MM.1S (cell line): ENCODE measurements around the gene CTRL.
"Not testable (repeated sequence)": the region's sequence is repeated elsewhere in the genome, so short reads cannot be mapped to it uniquely, and the experiment has no call there.

ENCODE experiments used
- DNase-seq: peaks from one replicate; pipeline ENCODE4 v3.0.0-alpha.2; 2015
- H2AFZ ChIP-seq: fragments of 300-600 bp; sonication (generic); 2 replicates; pipeline ENCODE4 v1.6.0; 2016; ENCODE audit warnings: antibody characterized with exemption, low read length
- H3F3A ChIP-seq: fragments of 300-600 bp; sonication (generic); 2 replicates; pipeline ENCODE4 v1.6.1; 2016; ENCODE audit warnings: mild to moderate bottlenecking, antibody characterized with exemption, low read length, moderate library complexity, mixed read lengths; ENCODE audit not compliant: insufficient read depth
- H3K27ac ChIP-seq: fragments of 300-600 bp; sonication (generic); 2 replicates; pipeline ENCODE4 v1.5.1; 2016; ENCODE audit warnings: mild to moderate bottlenecking, low read length
- H3K27me3 ChIP-seq: fragments of 300-600 bp; sonication (generic); replicated peaks from 2 replicates; pipeline ENCODE4 v1.6.0; 2016; ENCODE audit warnings: low read length; ENCODE audit not compliant: insufficient read depth
- H3K36me3 ChIP-seq: fragments of 300-600 bp; sonication (generic); replicated peaks from 2 replicates; pipeline ENCODE4 v1.6.1; 2016; ENCODE audit warnings: mild to moderate bottlenecking, low read length, mixed read lengths; ENCODE audit not compliant: insufficient read depth
- H3K4me1 ChIP-seq: fragments of 300-600 bp; sonication (generic); 2 replicates; pipeline ENCODE4 v1.6.1; 2016; ENCODE audit warnings: low read length, mixed read lengths
- H3K4me2 ChIP-seq: fragments of 300-600 bp; sonication (generic); 2 replicates; pipeline ENCODE4 v1.6.0; 2016; ENCODE audit warnings: low read depth, low read length
- H3K4me3 ChIP-seq: fragments of 300-600 bp; sonication (generic); 2 replicates; pipeline ENCODE4 v1.5.1; 2016; ENCODE audit warnings: low read length, mixed read lengths
- H3K79me2 ChIP-seq: fragments of 300-600 bp; sonication (generic); 2 replicates; pipeline ENCODE4 v1.6.1; 2016; ENCODE audit warnings: mixed run types, low read length, mixed read lengths
- H3K9ac ChIP-seq: fragments of 300-600 bp; sonication (generic); 2 replicates; pipeline ENCODE4 v1.6.1; 2016; ENCODE audit warnings: low read length, mixed read lengths
- H3K9me2 ChIP-seq: fragments of 300-600 bp; sonication (generic); replicated peaks from 2 replicates; pipeline ENCODE4 v1.6.1; 2016; ENCODE audit warnings: mild to moderate bottlenecking, low read length, mixed read lengths; ENCODE audit not compliant: insufficient read depth
- H3K9me3 ChIP-seq: fragments of 300-600 bp; sonication (generic); replicated peaks from 2 replicates; pipeline ENCODE4 v1.6.1; 2016; ENCODE audit warnings: mild to moderate bottlenecking, low read length, mixed read lengths; ENCODE audit not compliant: insufficient read depth
- H4K20me1 ChIP-seq: fragments of 300-600 bp; sonication (generic); 2 replicates; pipeline ENCODE4 v1.6.1; 2016; ENCODE audit warnings: mild to moderate bottlenecking, low read length, moderate library complexity, mixed read lengths; ENCODE audit not compliant: insufficient read depth
- EZH2 ChIP-seq: fragments of 300-600 bp; sonication (generic); optimal IDR thresholded peaks from 2 replicates; pipeline ENCODE3; 2017; ENCODE audit warnings: low read depth, mild to moderate bottlenecking, antibody characterized with exemption, low read length, mixed read lengths
- EZH2phosphoT487 ChIP-seq: fragments of 300-600 bp; sonication (generic); IDR thresholded peaks from 2 replicates; pipeline ENCODE4 v1.6.1; 2018; ENCODE audit warnings: antibody characterized with exemption, low read length
- TF ChIP-seq, protein P1 (sequence below): fragments of 300-600 bp; sonication (generic); IDR thresholded peaks from 2 replicates; pipeline ENCODE4 v1.5.1; 2016; ENCODE audit warnings: antibody characterized with exemption, low read length, mixed read lengths

CTRL gene

DNA sequence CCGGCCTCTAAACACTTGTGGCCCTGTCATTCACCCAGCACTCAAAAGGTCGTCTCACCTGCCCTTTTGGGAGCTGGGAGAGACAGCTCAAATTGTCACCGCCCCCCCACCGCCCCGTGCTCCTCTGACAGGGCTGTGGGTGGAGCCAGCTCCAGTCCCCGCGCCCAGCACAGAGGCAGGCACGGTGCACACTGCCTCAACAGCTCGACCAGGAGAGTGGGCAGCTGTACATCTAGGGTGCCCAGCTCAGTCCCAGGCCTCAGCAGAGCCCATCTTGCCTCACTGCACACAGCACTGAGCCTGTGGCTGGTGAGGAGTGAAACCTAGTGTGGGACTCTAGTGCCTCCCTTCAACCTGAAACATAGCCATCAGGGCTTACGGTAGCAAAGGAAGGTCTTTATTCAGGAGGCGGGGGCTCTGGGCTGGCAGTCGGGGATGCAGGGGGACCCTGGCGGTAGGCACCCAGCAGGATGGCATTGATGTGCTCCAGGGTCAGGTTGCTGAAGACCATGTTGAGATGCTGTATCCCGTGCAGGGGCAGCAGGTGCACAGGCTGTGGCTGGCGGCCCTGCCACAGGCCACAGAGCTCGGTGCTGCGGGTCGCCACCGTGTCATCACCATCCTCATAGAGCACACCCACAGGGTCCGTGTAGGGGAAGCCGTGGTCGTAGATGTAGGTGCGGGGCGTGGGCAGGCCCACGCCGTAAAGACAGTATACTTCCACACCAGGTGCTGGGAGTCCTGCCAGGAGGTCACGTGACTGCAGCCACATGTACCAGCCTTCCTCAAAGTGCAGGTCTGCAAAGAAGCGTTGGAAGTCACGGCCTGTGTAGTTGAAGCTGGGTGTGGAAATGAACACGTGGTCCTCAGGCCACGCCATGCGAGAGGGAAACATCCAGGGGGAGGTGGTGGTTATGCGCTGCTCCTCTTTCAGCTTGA, 8.1 kb upstream of the CTRL start:
- Histone ChIP-seq H3K27me3 (no peaks in the 10 kb centered on the region), H3F3A (peaks cover 17% of the 10 kb centered on the region), H3K36me3 (no peaks in the 10 kb centered on the region; the same call in 1 of the 2 replicates), H3K4me3 (no peak overlapping the region), H3K4me2 (no peak overlapping the region), H3K4me1 (peaks cover 13% of the 10 kb centered on the region), H3K79me2 (peaks cover 22% of the 10 kb centered on the region), H3K9me3 (no peaks in the 10 kb centered on the region), H3K9me2 (no peaks in the 10 kb centered on the region), H3K9ac (no peak overlapping the region), H3K27ac (no peak overlapping the region), H2AFZ (no peak overlapping the region), H4K20me1 (no peaks in the 10 kb centered on the region)
- TF ChIP-seq EZH2 (no peak), EZH2phosphoT487 (no peak)
- TF ChIP-seq, protein P1, sequence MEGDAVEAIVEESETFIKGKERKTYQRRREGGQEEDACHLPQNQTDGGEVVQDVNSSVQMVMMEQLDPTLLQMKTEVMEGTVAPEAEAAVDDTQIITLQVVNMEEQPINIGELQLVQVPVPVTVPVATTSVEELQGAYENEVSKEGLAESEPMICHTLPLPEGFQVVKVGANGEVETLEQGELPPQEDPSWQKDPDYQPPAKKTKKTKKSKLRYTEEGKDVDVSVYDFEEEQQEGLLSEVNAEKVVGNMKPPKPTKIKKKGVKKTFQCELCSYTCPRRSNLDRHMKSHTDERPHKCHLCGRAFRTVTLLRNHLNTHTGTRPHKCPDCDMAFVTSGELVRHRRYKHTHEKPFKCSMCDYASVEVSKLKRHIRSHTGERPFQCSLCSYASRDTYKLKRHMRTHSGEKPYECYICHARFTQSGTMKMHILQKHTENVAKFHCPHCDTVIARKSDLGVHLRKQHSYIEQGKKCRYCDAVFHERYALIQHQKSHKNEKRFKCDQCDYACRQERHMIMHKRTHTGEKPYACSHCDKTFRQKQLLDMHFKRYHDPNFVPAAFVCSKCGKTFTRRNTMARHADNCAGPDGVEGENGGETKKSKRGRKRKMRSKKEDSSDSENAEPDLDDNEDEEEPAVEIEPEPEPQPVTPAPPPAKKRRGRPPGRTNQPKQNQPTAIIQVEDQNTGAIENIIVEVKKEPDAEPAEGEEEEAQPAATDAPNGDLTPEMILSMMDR, result no peak
- no peak for DNase-seq

DNA sequence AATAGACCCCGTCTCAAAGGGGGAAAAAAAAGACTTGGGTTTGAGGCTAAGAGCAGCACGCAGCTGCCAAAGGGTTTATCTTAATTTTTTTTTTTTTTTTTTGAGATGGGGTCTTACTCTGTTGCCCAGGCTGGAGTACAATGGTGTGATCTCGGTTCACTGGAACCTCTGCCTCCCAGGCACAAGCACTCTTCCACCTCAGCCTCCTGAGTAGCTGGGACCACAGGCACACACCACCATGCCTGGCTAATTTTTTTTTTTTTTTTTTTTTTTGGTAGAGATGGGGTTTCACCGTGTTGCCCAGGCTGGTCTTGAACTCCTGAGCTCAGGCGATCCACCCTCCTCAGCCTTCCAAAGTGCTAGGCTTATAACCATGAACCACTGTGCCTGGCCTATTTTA, 6.1 kb upstream of the CTRL start:
- not testable (repeated sequence) for H2AFZ ChIP-seq, DNase-seq, H4K20me1 ChIP-seq, H3K27me3 ChIP-seq, H3K36me3 ChIP-seq, H3K9ac ChIP-seq, H3K9me3 ChIP-seq, H3K9me2 ChIP-seq, H3K4me3 ChIP-seq
- H3K79me2 ChIP-seq, result peaks cover 30% of the 10 kb centered on the region
- H3K27ac ChIP-seq, result peak overlapping the region; percentile 82; the same call in 1 of the 2 replicates
- peaks cover 17% of the 10 kb centered on the region for H3F3A ChIP-seq
- peak overlapping the region; percentile 87 for H3K4me2 ChIP-seq
- H3K4me1 ChIP-seq, result peaks cover 15% of the 10 kb centered on the region

DNA sequence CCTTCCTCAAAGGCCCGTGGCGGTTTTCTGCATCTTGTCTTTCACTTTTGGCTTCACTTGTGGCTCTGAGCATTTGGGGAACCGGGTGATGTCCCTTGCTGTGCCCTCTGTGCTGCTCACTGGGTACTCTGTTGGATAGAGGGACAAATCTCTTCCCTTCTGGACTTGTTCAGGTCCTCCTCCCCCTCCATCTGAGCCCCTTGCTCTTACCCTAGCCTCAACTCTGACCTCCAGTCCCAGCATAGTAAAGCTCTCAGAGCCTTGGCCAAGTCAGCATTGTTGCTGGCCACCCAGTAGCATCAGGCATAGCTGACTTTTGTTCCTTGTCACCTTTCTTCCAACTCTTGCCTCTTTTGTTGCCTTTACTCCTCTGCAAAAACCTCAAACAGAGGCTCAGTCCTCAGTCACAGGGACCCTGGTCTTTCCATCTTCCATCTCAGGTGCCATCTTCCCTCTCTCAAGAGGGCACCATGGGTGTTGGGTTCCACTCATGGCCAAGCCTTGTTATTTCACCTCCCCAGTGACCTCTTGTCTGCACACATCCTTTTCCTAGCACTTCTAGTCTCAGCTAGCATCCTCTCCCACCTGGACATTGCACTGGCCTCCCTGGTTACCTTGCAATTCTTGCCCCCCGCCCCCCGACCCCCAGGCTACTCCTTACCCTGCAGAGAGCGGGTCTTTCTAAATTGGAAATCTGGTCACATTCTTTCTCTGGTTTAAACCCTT, 5.4 kb upstream of the CTRL start:
- Histone ChIP-seq H3K4me2 (peak overlapping the region; percentile 87), H3K27ac (peak overlapping the region; percentile 82)
- TF ChIP-seq EZH2, result no peak
- TF ChIP-seq, protein P1, result no peak
- TF ChIP-seq EZH2phosphoT487, result no peak

More for the DNA sequence above, 5.4 kb upstream of the CTRL start:
- Histone ChIP-seq H3K4me1 (peaks cover 15% of the 10 kb centered on the region), H2AFZ (peak overlapping the region; percentile 49), H3F3A (peaks cover 17% of the 10 kb centered on the region), H3K4me3 (peak overlapping the region; percentile 99), H3K9ac (peak overlapping the region; percentile 89), H3K27me3 (no peaks in the 10 kb centered on the region), H3K9me3 (no peaks in the 10 kb centered on the region), H4K20me1 (no peaks in the 10 kb centered on the region), H3K9me2 (no peaks in the 10 kb centered on the region), H3K79me2 (peaks cover 30% of the 10 kb centered on the region), H3K36me3 (no peaks in the 10 kb centered on the region; the same call in 1 of the 2 replicates)
- peak; percentile 95 for DNase-seq
